Astrocyte (in vitro differentiated cells and primary cell): ENCODE data around the gene TTC7B. TPM values are rescaled to one million over a fixed set of nuclear protein-coding genes. Genes with fewer than 3 reads are reported as not detected.

Experiments used
- DNase-seq: peaks from one replicate; pipeline ENCODE4 v3.0.0-alpha.2; 2010; ENCODE audit warnings: low read depth
- FAIRE-seq: peaks from 2 replicates; lab custom pipeline; 2011; peaks lifted over from hg19 to GRCh38; lab: Jason Lieb, UNC
- H2AFZ ChIP-seq: 2 replicates; pipeline ENCODE4 v1.6.0; 2012; ENCODE audit warnings: low read depth, low read length, inconsistent platforms
- H3K27ac ChIP-seq: 2 replicates; pipeline ENCODE4 v1.5.1; 2011; ENCODE audit warnings: low read depth, low read length, inconsistent platforms
- H3K27me3 ChIP-seq: 2 replicates; pipeline ENCODE4 v1.6.0; 2011; ENCODE audit warnings: low read length, inconsistent platforms; ENCODE audit not compliant: insufficient read depth
- H3K36me3 ChIP-seq: 2 replicates; pipeline ENCODE4 v1.5.1; 2011; ENCODE audit warnings: low read length, inconsistent platforms; ENCODE audit not compliant: insufficient read depth
- H3K4me1 ChIP-seq: 2 replicates; pipeline ENCODE4 v1.5.1; 2011; ENCODE audit warnings: low read length, inconsistent platforms; ENCODE audit not compliant: insufficient read depth
- H3K4me2 ChIP-seq: 2 replicates; pipeline ENCODE4 v1.6.0; 2012; ENCODE audit warnings: low read length, inconsistent platforms
- H3K4me3 ChIP-seq: 2 replicates; pipeline ENCODE4 v1.5.1; 2011; ENCODE audit warnings: low read depth, mild to moderate bottlenecking, low read length, inconsistent platforms; ENCODE audit not compliant: insufficient read depth
- H3K79me2 ChIP-seq: 2 replicates; pipeline ENCODE4 v1.6.0; 2012; ENCODE audit warnings: mild to moderate bottlenecking, low read length, inconsistent platforms; ENCODE audit not compliant: insufficient read depth
- H3K9ac ChIP-seq: 2 replicates; pipeline ENCODE4 v1.6.0; 2012; ENCODE audit warnings: mild to moderate bottlenecking, low read length, inconsistent platforms
- H3K9me3 ChIP-seq: 2 replicates; pipeline ENCODE4 v1.5.1; 2012; ENCODE audit warnings: low read depth, mild to moderate bottlenecking, low read length, inconsistent platforms; ENCODE audit not compliant: insufficient read depth
- H4K20me1 ChIP-seq: 2 replicates; pipeline ENCODE4 v1.6.0; 2012; ENCODE audit warnings: low read length, inconsistent platforms; ENCODE audit not compliant: insufficient read depth
- H3K27ac Mint-ChIP-seq: one replicate; pipeline ENCODE4 v1.8.0; 2021; ENCODE audit warnings: mild to moderate bottlenecking, mixed read lengths; ENCODE audit not compliant: unreplicated experiment
- H3K27me3 Mint-ChIP-seq: one replicate; pipeline ENCODE4 v1.8.0; 2021; ENCODE audit warnings: low read depth, mixed read lengths; ENCODE audit not compliant: unreplicated experiment
- H3K36me3 Mint-ChIP-seq: one replicate; pipeline ENCODE4 v1.8.0; 2021; ENCODE audit warnings: low read depth, mixed read lengths; ENCODE audit not compliant: unreplicated experiment
- H3K4me1 Mint-ChIP-seq: one replicate; pipeline ENCODE4 v1.8.0; 2021; ENCODE audit warnings: low read depth, mixed read lengths; ENCODE audit not compliant: unreplicated experiment
- H3K4me3 Mint-ChIP-seq: one replicate; pipeline ENCODE4 v1.8.0; 2021; ENCODE audit warnings: mild to moderate bottlenecking, moderate library complexity, mixed read lengths; ENCODE audit not compliant: unreplicated experiment
- H3K9me3 Mint-ChIP-seq: one replicate; pipeline ENCODE4 v1.8.0; 2021; ENCODE audit warnings: mild to moderate bottlenecking, mixed read lengths; ENCODE audit not compliant: unreplicated experiment
- CTCF ChIP-seq: IDR thresholded peaks from 2 replicates; pipeline ENCODE4 v1.5.1; 2011; ENCODE audit warnings: low read depth, mild to moderate bottlenecking, inconsistent platforms, low read length, moderate library complexity; ENCODE audit not compliant: insufficient read depth
- EZH2 ChIP-seq: IDR thresholded peaks from 2 replicates; pipeline ENCODE4 v1.6.1; 2012; ENCODE audit warnings: mild to moderate bottlenecking, low read length, inconsistent platforms; ENCODE audit not compliant: insufficient read depth
- total RNA-seq: library from RNA; stranded (reverse); gene quantifications from 2 replicates; pipeline ENCODE4 v1.2.1, GENCODE V29; 2021

The TTC7B gene
- total RNA-seq, 1 donor from 2014 or later = 42.1 TPM

- H3K27me3 ChIP-seq = no peaks in the 10 kb centered on the region
- DNase-seq = no peak
- H3K4me1 ChIP-seq = no peaks in the 10 kb centered on the region
- H3K9ac ChIP-seq = no peak overlapping the region
- Mint-ChIP-seq H3K27ac (no peak overlapping the region), H3K4me1 (peaks cover 3% of the 10 kb centered on the region), H3K36me3 (peaks cover 15% of the 10 kb centered on the region), H3K27me3 (no peaks in the 10 kb centered on the region), H3K9me3 (no peaks in the 10 kb centered on the region), H3K4me3 (no peak overlapping the region)
- H4K20me1 ChIP-seq = no peaks in the 10 kb centered on the region
- no peaks in the 10 kb centered on the region for H3K79me2 ChIP-seq
- FAIRE-seq = no peak
- H3K27ac ChIP-seq = no peak overlapping the region
- no peak overlapping the region for H3K4me3 ChIP-seq
- TF ChIP-seq CTCF (no peak), EZH2 (no peak)
- no peaks in the 10 kb centered on the region for H3K9me3 ChIP-seq
- no peak overlapping the region for H2AFZ ChIP-seq
- H3K36me3 ChIP-seq = no peaks in the 10 kb centered on the region
- no peak overlapping the region for H3K4me2 ChIP-seq
Observed at GRCh38 chr14:90703841-90704737, 112.1 kb downstream of the TTC7B start.

DNA sequence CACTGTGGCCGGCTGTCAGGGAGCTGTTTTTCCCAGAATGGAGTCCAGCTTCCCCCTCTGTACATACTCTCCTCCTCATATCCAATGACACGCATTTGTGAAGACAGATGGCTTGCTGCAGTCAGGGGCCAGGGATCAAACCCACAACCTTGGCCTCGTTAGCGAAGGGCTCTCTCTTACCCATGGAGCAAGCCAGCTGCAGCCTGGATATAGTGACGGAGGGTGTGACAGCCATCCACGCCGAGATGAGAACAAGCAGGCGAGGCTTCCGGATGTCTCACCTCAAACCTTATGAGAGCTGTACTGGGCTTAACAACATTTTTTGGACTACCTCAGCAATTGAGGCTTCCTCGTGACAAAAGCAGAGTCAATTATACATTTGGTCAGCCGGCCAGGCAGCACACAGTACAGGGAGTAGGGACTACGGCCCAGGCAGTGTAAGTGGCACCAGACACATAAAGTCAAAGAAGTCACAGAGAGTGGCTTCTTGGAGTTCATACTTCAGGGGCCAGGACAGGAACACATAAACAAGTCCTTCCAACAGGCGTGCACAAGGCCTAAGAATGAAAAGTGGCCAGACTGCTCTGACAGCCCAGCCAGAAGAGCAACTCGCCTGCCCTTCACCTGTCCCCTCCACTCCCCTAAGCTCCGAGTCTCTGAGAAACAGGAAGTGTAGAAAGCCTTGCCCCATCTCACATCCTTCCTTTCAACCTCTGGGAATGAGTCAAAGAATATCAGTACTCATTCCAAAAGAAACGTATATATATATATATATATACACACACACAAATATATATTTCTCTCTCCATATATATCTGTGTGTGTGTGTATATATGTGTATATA, 115.1 kb downstream of the TTC7B start:
- DNase-seq = no peak
- Histone ChIP-seq H3K4me2 (no peak overlapping the region), H3K9me3 (no peaks in the 10 kb centered on the region), H3K9ac (no peak overlapping the region), H3K27me3 (no peaks in the 10 kb centered on the region), H2AFZ (no peak overlapping the region), H3K36me3 (no peaks in the 10 kb centered on the region), H3K79me2 (no peaks in the 10 kb centered on the region), H4K20me1 (peaks cover 3% of the 10 kb centered on the region), H3K27ac (no peak overlapping the region), H3K4me3 (no peak overlapping the region), H3K4me1 (peaks cover 4% of the 10 kb centered on the region)
- Mint-ChIP-seq H3K4me3 (no peak overlapping the region), H3K9me3 (no peaks in the 10 kb centered on the region), H3K4me1 (peaks cover 7% of the 10 kb centered on the region), H3K36me3 (peaks cover 15% of the 10 kb centered on the region), H3K27me3 (no peaks in the 10 kb centered on the region), H3K27ac (no peak overlapping the region)
- no peak for TF ChIP-seq CTCF
- TF ChIP-seq EZH2 = no peak
- FAIRE-seq = no peak
